Stimulated activated CD4-positive, alpha-beta T cell treated with anti-CD3 and anti-CD28 coated beads, Interleukin-1b, Interleukin-23, amount 100 ng/mL, for 4 hours (primary cell): ENCODE results near the gene MYH4.

Source experiments
- DNase-seq, 2 donors: peaks; one replicate each; pipeline ENCODE4 v3.0.0-alpha.2; 2020; ENCODE audit warnings: low read depth in 2 of 2

The MYH4 gene

DNA sequence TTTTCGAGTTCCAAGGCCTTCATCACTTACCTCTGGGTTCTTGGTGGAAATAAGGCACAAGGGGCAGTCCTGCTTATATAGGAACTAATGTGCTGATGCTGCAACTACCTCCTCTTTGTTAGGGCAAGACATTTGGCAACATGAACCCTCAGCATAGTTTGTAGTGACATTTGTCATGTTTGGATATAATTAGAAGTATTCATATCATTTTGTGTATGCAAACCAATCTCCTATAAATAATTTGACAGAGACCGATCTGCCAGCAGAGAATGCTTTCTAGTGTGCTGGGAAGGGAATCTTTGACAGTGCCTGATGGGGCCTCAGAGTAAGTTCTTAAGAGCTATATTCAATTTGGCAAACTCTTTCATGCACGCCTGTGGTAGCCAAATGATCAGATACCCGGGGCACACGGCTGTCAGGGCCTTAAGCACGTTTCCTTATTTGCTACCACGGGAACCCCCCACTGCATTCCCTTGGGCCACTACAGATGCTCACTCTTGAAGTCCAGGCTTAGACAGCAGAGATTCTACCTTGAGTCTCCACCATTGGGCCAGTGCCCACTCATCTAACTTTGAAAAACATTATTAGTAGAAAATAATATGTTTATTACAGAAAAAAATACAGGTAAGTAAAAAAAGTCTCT is 47.3 kb downstream of the MYH4 start, which contains the start of gene MYH8:
TSS of gene MYH8 (minus strand) at position 51 of the 643 bp plus-strand sequence. CDS start 1,723 bp downstream, outside the sequence.
- DNase-seq: no peak

DNA sequence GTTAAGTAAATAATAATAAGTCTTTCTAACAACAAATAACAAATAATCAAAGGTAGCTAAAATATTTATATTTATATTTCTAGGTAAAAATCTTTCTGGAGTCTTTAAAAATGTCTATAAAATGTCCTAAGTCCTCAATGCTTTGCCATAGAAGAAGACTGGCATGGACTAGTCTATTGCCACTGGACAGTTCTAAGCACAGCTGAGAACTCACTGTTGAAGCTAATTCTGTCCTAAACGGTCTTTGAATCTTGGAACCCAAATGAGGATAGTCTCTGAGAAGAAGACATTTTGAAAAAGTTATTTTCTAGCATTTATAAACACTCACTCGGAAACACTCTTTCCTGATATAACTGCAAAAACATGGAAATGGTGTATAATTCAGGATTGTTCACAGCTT is 48.1 kb downstream of the MYH4 start:
- DNase-seq: no peak

DNA sequence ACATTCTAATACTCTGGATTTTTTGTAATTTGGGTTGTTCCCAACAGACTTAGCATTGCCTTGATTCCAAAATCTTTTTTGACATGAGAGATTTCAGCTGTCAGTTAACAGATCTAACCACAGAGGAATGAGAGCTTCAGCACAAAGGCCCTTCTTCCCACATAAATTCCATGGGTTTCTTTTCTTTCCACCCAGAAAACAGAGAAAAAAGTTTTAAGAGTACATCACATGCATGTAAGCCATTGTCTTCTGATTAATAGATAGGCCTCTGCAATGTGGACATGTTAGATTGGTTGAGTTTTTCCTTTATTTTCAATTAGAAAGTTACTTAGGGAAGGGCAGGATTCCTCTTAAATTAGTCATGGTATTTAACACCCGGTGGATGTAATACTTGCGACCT is 48.5 kb downstream of the MYH4 start:
- DNase-seq: no peak

DNA sequence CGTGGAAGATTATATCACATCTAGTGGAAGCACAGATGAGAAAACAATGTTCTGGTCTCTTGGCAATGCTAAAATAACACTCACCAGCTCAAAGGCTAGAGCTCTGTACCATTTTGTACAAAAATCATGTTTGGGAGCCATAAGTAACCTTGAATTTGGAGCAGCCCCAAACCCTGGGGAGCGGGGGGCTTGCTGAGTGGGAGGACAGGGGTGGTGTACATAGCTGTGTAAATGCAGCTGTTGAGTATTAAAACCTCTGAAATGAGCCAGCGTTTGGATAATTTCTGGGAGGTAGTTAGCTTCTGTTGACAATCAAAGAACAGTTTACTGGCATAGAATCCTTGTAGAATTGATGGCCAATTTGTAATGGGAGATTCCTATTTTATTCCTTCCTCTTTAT is 51.9 kb downstream of the MYH4 start:
- no peak for DNase-seq

DNA sequence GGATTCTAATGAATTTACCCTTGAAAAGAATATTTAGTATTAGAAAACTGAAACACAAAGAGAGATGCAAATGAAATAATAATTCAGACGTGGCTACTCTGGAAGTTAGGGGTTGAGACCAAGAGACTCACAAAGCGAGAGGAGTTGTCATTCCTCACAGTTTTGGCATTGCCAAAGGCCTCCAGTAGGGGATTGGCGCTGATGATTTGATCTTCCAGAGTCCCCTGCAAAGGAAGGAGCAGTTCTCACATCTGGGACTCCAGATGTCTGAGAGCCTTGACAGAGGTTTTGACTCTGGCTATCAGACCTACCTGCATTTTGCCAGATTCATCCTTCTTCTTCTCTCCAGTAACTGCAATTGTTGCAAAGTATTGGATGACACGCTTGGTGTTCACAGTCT is 54.2 kb downstream of the MYH4 start:
- no peak for DNase-seq

DNA sequence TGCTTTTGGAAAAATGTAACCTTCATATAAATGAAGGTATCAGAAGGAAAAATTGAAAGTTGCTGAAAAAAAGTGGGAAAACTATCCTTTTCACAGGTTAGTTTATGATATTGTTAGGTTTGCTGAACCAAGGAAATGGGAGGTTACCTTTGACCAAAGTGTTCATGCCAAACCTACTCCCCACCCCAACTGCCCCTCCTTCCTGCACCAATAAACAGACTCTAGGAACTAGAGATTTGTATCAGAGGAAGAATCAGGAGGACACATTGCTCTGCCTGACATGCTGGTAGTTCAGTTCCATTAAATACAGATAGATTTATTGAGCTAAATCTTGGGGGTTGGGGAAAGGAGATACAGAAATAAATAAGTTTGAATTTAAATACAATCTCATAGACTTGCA is 65.8 kb downstream of the MYH4 start:
- no peak for DNase-seq

DNA sequence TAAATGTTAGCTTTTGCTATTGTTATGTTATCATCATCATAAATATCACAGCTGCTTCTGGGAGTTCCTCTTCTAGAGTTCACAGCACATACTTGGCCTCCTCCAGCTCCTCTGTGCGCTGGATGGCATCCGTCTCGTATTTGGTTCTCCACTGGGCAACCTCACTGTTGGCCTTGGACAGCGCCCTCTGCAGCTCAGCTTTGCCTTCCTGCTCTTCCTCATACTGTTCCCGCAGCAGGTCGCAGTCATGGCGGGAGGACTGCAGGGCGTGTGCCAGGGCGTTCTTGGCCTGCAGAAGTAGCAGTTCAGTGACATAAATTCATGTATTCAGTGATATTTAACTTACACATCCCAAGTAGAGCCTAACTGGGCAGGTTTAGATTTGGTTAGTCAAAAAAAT is 71.0 kb downstream of the MYH4 start:
- DNase-seq: no peak

DNA sequence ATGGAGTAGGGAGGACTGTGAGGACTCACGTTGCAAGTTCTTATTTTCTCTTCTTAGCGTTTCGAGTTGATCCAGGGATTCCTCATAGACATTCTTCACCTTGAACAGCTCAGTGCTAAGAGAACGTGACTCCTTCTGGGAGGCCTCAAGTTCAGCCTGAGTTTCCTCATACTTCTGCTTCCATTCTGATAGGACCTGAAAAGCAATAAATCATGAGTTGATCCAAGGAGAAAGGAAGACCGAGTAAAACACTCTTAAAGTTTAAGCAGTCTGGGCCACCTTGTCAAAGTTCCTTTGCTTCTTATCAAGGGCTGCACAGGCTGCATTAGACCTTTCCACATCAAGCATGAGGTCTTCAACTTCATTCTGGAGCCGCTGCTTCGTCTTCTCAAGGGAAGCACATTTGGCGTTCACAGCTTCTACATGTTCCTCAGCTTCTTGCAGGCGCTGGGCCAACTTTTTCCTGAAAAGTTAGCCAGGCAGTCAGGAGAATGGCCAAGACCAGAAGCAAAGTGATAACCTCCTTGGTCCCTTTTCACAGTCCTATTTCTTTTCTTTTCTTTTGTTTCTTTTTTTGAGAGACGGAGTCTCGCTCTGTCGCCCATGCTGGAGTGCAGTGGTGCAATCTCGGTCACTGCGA is 72.7 kb downstream of the MYH4 start:
- no peak for DNase-seq

DNA sequence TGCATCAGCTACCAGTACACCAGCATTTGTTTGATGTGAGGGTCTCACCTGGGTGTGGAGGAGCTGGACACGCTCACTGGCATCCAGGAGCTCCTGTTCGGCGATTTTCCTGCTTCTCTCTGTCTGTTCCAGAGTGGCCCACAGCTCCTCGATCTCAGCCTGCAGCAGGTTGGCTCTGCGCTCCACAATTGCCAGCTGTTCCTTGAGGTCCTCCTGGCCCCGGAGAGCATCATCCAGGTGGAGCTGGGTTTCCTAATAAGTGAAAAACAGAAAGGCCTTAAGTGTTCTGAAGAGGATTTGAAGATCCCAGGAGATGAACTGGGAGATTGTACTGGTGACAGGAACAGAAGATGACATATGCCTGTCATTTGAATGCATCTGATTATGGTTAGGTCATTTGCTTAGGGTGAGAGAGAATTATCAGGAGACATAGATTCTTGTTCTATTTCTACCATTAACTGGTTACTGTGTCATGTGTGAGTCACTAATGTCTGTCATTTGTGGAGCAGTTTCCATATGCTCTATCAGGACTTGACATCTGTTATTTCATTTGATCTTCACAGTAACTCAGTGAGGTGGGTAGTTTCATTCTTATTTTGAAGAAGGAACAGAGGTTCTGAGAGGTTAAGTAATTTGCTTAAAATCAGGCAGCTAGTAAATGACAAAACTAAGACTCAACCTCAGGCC is 75.0 kb downstream of the MYH4 start:
- DNase-seq: no peak
